HG03520 (cell line): ENCODE data around the gene DDX28.
A peak's percentile ranks its signal among the peaks of the same experiment; 100 is the strongest.
"Not testable (repeated sequence)": the region's sequence is repeated elsewhere in the genome, so short reads cannot be mapped to it uniquely, and the experiment has no call there.

ENCODE experiments used
- ATAC-seq: cut with Tn5 transposase; IDR thresholded peaks from one replicate; pipeline ENCODE4 v1.9.1; 2021; ENCODE audit warnings: mild to moderate bottlenecking, moderate library complexity; ENCODE audit not compliant: unreplicated experiment

The DDX28 gene

DNA sequence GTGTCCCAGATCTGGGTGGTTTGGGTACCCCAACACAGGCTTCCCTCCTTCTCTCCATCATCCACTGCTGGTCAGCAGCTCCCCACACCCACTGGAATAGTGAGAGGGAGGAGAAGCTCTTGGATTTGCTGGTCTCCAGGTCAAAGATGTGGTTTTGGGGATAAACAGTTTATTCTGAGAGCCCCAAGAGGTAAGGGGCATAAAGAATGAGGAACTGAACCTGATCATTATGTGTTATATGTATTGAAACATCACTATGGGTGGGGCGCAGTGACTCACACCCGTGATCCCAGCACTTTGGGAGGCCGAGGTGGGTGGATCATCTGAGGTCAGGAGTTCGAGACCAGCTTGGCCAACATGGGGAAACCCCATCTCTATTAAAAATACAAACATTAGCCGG is 27.6 kb downstream of the DDX28 start:
- no peak for ATAC-seq

DNA sequence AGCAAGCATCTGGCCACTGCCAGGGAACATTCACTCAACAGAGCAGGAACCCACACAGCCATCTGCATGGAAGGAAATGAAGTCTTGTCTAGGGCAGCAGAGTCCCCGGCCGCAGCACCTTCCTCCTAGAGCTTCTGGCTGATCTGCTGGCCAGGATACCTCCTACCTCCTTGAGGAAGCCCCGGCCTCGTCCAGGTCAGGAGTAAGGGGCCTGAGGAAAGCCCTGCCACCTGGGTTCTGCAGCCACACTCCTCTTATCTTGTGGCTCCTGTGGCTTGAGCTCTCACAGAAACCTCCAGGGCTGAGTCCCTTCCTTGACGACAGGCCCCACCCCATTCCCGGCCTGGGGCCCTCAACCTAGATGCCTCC is 29.0 kb downstream of the DDX28 start:
- ATAC-seq = not testable (repeated sequence)

DNA sequence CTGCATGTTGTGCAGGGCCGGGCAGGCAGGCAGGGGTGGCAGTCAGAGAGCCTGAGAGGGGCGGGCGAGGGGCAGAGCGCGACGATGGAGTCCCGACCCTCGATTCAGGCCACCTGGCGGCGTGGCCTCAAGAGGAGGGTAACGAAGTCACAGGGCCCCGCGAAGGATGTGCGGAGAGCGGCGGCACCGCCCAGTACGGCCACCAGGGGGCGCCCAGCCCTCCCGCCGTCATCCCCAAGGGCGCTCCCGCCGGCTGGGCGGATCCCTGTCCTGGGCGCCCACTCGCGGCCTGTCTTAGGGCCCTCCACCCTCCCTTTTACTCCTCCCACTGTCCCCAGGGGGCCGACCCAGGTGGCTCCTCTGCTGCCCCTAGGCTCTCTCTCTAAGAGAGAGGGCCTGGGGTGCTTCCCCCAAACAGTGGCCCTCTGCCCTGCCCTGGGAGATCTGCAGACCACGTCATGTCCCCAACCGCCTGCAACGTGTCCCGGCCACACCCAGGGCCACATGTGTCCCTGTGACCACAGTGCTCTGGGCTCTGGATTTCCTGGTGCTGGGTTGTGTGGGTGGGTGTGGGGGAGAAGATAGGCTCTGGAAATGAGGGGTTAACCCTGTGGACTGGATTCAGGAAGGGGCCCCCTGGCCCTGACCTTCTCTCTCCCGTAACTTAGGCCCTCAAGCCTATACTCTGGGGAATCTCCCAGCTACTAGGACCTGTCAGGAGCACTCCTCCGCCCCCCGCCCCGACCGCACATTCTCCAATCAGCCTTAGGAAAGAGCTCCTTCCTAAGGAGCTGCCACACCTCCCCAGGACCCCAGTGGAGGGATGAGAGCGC is 29.6 kb downstream of the DDX28 start:
- ATAC-seq = peak; percentile 65

DNA sequence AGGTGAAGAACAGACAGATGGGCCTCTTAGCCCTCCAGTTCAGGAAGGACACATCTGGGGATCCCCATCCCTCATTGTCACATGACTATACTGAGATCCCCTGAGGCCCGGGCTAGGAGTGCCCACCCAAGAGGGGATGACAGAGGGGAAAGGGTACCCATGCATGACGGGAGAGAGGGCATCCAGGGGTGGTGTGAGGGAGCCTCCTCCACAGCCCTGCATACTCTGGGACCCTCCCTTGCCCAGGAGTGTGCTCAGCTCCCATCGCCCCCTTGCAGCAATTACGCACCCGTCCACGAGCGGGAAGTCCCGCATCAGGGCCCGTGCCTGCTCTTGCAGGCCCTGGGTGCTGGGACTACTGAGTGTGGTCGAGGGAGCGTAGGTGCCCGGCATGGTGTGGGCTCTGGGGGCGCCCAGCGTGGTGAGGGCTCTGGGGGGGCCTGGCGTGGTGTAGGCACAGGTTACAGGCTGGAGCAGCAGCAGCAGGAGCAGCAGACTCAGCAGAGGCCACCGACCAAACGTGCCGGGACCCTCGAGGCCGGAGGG is 30.3 kb downstream of the DDX28 start:
- no peak for ATAC-seq

DNA sequence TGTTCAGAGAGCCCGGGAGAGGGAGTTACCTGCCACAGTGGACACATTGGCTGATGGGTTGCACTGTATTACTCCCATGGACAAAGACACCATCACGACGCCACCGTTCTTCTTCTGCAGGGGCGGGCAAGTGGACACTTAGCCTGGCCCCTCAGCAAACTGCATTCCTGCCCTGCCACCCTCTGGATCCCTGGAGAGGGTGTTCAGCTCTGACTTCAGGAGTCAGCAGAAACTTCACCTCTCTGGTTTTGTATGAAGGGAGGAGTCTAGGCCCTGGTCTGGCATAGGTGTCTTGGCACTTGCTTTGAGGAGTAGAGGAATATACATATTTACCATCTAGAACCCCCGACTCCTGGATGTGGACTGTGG is 33.0 kb downstream of the DDX28 start:
- no peak for ATAC-seq

DNA sequence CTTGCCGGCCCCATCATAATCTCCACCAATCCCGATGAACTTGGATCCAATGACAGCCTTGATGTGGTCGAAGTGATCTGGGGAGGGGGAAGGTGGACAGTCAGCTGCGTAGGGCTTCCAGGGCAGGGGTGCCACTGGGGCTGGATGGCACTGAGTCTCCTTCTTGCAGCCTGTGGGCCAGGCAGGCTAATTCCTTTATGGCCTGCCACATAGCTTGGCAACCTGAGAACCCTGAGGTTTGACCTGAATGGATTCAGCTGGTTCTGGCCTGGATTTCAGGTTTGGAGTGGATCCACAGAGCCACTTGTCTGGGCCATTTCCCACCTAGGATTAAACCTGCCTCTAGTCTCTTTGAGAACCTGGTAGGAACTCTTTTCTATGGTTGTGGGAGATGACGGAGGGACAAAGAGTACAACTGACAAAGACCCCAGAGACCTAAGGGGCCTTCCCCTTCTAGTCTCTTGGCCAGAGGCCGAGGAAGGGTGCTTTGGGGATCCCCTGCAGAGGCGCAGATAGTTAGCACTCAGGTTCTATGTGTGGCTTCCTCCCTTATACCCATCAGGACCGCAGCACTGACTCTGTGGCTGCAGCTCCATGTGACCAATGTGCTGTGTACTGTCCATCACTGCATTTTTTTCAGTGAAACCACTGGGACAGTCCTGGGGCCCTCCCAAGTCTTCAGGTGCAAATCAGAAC is 33.6 kb downstream of the DDX28 start:
- no peak for ATAC-seq

DNA sequence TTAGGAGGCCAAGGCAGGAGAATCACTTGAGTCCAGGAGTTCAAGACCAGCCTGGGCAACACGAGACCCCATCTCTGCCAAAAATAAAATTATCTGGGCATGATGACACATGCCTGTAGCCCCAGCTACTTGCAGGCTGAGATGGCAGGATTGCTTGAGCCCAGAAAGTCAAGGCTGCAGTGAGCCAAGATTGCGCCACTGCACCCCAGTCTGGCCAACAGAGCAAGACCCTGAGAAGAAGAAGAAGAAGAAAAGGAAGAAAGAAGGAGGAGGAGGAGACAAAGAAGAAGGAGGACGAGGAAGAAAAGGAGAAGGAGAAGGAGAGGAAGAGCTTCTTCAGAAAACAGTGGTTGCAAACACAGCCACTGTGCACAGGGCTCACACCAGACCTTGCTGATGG is 34.4 kb downstream of the DDX28 start:
- no peak for ATAC-seq

DNA sequence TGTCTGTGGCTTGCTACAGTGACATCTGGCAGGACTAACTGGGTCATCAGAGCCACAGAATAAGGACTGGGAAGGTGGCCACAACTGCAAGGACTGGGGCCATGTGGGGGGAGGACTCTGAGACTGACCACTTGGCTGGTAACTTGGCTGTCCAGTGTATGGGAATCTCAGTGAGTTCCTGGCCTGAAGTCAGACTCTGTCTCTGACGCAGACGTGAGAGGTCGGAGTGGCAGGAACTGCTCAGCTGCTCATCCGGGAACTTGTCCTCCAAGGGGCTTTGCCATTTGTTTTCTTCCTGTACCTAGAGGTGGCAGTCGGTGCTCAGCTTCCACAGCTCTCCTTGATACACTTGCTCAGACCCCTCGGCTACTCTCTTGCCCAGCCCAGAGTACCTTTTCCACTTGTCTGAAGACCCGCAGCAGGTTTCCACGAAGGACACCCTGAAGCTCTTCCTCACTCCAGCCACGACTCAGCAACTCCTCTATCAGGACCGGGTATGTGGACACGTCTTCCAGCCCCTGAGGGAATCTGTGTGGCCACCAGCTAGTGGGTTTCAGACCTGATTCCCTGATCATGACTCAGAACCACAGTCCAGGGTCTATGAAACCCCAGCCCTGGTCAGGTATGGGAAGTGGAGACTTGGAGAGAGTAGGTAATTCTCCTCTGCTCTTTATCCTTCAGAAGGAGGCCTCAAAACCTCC is 35.4 kb downstream of the DDX28 start:
- no peak for ATAC-seq

DNA sequence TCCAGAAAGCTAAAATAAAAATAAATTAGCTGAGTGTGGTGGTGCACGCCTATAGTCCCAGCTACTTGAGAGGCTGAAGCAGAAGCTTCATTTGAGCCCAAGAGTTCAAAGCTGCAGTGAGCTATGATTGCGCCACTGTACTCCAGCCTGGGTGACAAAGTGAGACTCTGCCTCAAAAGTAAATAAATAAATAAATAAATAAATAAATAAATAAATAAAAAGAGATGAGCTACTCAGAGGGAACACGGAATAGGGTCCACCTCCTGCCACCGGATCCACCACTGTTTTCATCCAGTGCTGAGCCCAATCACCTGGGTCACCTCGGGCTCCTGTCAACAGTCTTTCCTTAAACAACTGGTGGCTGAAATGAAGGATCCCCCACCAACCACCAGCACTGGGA is 36.1 kb downstream of the DDX28 start:
- no peak for ATAC-seq

DNA sequence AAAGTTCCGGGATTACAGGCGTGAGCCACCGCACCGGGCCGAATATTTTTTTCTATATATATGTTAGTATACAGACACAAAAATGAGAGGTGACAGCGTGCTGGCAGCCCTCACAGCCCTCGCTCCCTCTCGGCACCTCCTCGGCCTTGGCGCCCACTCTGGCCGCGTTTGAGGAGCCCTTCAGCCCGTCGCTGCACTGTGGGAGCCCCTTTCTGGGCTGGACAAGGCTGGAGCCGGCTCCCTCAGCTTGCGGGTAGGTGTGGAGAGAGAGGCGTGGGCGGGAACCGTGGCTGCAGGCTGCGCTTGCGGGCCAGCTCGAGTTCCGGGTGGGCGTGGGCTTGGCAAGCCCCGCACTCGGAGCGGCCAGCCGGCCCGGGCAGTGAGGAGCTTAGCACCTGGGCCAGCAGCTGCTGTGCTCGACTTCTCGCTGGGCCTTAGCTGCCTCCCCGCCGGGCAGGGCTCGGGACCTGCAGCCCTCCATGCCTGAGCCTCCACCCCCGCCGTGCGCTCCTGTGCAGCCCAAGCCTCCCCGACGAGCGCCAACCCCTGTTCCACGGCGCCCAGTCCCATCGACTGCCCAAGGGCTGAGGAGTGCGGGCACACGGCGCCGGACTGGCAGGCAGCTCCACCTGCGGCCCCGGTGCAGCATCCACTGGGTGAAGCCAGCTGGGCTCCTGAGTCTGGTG is 40.9 kb downstream of the DDX28 start:
- no peak for ATAC-seq

DNA sequence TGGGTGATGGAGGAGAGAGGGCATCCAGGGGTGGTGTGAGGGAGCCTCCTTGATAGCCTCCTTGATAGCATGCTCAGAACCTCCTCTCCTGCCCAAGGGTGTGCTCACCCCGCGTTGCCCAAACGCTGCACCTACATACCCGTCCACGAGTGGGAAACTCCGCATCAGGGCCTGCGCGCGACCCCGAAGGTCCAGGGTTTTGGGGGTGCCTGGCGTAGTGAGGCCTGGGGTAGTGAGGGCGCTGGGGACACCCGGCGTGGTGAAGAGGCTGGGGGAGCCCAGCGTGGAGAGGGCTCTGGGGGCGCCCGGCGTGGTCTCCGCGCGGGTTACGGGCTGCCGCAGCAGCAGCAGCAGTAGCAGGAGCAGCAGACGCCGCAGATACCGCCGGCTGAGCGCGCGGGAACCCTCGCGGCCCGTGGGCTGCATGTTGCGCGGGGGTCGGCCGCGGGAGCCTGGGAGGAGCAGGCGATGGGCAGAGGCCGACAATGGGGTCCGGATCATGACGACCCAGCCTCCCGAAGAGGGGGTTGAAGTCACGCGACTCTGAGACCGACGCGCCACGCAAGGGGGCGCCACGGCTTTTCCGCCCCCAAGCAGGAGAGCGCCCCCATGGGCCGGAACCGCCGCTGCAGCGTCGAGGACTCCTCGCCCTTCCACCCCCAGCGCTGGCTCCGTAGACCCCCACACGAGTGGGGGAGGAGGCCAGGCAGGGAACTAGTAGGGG is 42.9 kb downstream of the DDX28 start, which contains the start of gene DPEP3:
DPEP3 (minus strand) TSS at position 545 of the 724 bp plus-strand sequence; CDS start at position 426, 119 bp downstream.
- no peak for ATAC-seq

DNA sequence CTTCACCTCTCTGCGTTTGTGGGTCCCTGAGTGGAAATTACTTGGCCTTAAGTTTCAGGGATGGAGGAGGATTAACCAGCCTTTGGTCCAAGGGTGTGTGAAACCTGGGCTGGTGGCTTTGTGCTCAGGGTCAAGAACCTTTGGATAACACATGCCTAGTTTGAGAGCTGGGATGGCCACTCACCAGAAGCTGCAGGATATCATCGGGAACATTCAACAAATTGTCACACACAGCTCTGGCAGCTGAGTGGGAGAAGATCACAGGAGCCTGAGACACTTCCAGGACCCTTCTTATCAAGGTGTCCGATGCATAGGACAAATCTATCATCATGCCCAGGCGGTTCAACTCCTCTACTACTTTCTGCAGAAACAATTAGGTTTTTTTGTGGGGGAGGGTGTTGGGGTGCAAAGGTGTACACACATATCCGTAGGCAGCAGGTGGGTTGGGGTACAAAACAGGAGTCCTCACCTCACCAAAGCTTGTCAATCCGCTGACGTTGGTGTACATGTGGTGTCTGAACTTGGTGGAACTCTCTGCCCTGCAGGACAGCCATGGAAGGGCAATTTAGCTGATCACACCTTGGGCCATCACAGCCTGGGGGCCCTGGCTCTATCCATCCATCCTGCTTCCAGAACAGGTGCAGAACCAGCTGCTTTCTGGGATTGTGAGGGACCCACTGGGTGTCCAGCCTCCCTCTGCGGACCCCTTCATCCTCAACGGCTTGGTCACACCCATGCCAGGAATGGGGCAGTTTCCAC is 45.4 kb downstream of the DDX28 start:
- ATAC-seq = no peak

DNA sequence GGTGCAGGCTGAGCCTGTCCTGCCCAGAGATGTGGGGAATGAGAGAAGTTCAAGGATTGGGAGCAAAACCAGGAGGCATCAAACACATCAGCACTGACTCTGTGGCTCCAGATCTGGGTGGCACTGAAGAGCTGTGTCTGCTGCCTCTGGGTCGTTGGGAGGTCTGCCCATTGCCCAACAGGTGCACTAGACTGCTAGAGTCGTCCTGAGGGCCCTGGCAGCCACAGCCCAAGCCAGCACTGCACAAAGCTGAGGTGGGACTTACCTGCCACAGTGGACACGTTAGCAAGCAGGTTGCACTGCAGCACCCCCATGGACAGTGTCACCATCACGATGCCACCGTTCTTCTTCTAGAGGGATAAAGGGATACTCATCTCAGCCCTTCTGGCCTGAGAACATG is 46.0 kb downstream of the DDX28 start:
- ATAC-seq = no peak

DNA sequence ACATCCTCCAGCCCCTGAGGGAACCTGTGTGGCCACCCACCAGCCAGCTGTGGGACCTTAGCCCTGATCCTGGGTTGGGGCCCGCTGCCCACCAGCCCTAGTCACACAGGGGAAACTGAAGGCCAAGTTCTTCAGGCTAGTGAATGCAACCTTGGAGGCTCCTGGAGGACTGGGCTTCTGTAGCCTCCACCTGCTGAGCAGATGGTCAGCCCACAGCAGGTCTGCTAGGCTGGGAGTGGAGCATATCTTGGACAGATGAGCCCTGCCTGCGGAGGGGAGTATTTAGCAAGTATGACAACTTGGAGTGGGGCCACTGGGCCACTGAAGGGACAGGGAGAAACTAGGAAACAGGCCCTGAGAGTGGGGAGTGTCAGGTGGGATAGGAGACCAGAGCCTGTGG is 46.8 kb downstream of the DDX28 start:
- no peak for ATAC-seq

DNA sequence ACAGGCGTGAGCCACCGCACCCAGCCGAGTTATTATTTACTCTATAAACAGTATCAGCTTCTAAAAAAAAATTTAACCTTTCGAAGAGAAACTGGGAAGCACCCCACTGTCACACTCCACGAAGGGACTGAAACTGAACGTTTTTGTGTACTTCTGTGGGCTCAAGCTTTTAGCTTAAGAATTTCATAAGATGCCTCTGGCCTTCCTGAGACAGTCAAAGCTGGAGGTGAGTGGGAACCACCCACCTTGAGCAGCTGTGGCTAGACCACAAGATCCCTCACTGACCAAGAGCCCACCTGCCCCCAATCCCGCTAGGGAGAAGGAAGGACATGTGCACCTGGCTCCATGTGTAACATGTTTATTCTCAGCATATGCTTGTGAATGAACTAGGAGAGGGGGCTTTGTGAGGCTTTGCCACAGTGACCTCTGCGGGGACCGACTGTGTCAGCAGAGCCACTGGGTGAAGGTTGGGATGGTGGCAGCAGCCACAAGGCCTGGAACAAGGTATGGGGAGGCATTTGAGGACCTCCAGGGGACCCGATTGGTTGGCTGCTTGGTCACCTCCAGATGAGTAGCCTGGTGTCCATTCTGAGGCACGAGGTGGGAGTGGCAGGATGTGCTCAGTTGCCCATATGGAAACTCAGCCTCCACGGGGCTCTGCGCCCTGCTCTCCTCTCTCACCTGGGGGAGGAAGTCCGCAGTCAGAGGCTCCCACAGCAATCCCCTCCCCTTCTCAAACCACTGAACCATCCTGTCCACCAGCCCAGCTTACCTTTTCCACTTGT is 47.5 kb downstream of the DDX28 start:
- no peak for ATAC-seq

DNA sequence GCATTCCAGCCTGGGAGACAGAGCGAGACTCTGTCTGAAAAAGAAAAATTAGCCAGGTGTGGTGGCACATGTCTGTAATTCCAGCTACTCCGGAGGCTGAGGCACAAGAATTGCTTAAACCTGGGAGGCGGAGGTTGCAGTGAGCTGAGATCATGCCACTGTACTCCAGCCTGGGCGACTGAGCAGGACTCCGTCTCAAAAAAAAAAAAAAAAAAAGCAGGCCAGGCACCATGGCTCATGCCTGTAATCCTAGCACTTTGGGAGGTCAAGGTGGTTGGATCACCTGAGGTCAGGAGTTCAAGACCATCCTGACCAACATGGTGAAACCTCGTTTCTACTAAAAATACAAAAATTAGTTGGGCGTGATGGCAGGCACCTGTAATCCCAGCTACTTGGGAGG is 50.7 kb downstream of the DDX28 start:
- not testable (repeated sequence) for ATAC-seq

DNA sequence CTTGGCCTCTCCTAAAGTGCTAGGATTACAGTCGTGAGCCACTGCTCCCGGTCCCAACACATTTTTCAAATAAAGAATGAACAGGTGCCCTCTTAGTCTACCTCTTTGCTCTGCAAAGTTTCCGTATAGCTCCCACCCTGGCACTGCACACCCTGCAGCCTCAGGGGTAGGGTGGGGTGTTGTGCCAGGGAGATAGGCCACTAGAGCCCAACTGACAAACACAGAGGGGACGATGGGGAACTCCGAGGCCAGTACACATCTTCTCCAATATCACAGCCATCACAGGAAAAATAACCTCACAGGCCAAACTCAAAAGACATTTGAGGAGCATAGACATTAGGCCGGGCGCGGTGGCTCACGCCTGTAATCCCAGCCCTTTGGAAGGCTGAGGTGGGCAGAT is 51.9 kb downstream of the DDX28 start:
- ATAC-seq = no peak
